Psoas muscle (tissue), 8 donors: ENCODE results near the gene CAMSAP2. TPM values are rescaled to one million over a fixed set of nuclear protein-coding genes. Genes with fewer than 3 reads are reported as not detected.

Experiments
- ATAC-seq, 4 donors: fragments of 200-7000 bp; cut with Tn5 transposase; one replicate each; pipeline ENCODE4 v1.9.1; 2020; ENCODE audit warnings: moderate library complexity in 3 of 4, mild to moderate bottlenecking in 2 of 4
- DNase-seq, 2 donors: peaks; one replicate each; pipeline ENCODE4 v3.0.0-alpha.2; 2020
- H3K27ac ChIP-seq: fragments of 200-600 bp; one replicate; pipeline ENCODE4 v1.8.0; 2022
- H3K27me3 ChIP-seq, 3 donors: fragments of 200-600 bp in 1 of 3; one replicate each; pipeline versions ENCODE4 v1.6.1 to v1.8.0; 2013 to 2022; ENCODE audit warnings: low read length in 2 of 3, mild to moderate bottlenecking in 2 of 3, moderate library complexity in 1 of 3; ENCODE audit not compliant: insufficient read depth in 3 of 3
- H3K36me3 ChIP-seq, 2 donors: fragments of 200-600 bp in 1 of 2; one replicate each; pipeline versions ENCODE4 v1.6.1 to v1.8.0; 2013 to 2022; ENCODE audit warnings: low read depth in 1 of 2, mild to moderate bottlenecking in 1 of 2, moderate library complexity in 1 of 2; ENCODE audit not compliant: insufficient read depth in 1 of 2
- H3K4me1 ChIP-seq: fragments of 200-600 bp; one replicate; pipeline ENCODE4 v1.8.0; 2022
- H3K4me3 ChIP-seq: fragments of 200-600 bp; one replicate; pipeline ENCODE4 v1.8.0; 2022; ENCODE audit warnings: mild to moderate bottlenecking
- H3K9me3 ChIP-seq: fragments of 200-600 bp; one replicate; pipeline ENCODE4 v1.8.0; 2022
- CTCF ChIP-seq: fragments of 200-600 bp; IDR thresholded peaks from one replicate; pipeline ENCODE4 v1.8.0; 2022; ENCODE audit warnings: antibody characterized with exemption
- WGBS, 3 donors: extraction: QIAGEN DNeasy Blood & Tissue Kit; methylation state at CpG; one replicate each; pipeline versions ENCODE4 v1.1.6 to v1.1.7; 2013; 5-methylcytosine and 5-hydroxymethylcytosine counted together
- intact Hi-C, 2 donors: fragments of 100-400 bp; cut with DNase I; formaldehyde crosslinking; loops; one replicate each; pipeline versions ENCODE4 v1.11.0 to v1.14.2; 2022
- polyA plus RNA-seq, 3 donors: library from polyadenylated mRNA; stranded (reverse); fragments of 200-250 nt; gene quantifications; one replicate each; pipeline ENCODE4 v1.2.3, GENCODE V29; 2013
- total RNA-seq, 4 donors: library from RNA; stranded (reverse); fragmentation: NEBNext Ultra II Directional in 2 of 4; extraction: Animal tissue kit (Norgen Biotek cat#: 25700) in 2 of 4; gene quantifications; one replicate each; pipeline versions ENCODE4 v1.2.1 to v1.2.4, GENCODE V29; 2021 to 2023
- donor health status: healthy with polysubstance abuse.
- donor health status: DM: no; HTN: no; CAD: no; lungs with moderate emphysema.
- donor health status: Bipolar disorder and iron deficiency.
- donor health status: healthy.
- donor health status: DM: yes; HTN: yes; CAD: no.
- donor health status: DM: no; HTN: no; CAD: no.
- donor health status: DM: no; HTN: no; CAD: no.
- donor health status: DM: yes; HTN: yes; CAD: no.

Gene CAMSAP2
- total and polyA plus RNA-seq, 7 donors = 4.8 to 70.8 (median 37.0) TPM

GRCh38 chr1:200753650-200754198, 15.0 kb downstream of the CAMSAP2 start:
- no peak for DNase-seq
- Histone ChIP-seq H3K4me3 (no peak overlapping the region), H3K4me1 (peaks cover 14% of the 10 kb centered on the region), H3K27ac (no peak overlapping the region), H3K27me3 (no peaks in the 10 kb centered on the region), H3K9me3 (no peaks in the 10 kb centered on the region), H3K36me3 (no peaks in the 10 kb centered on the region)
- no peak for ATAC-seq
- TF ChIP-seq CTCF = no peak
- WGBS, 3 donors = 81 to 88% (median 84%) methylated on average over 5 of the region's 5 CpGs
- intact Hi-C loops = no loop called here

GRCh38 chr1:200755456-200755855, 16.8 kb downstream of the CAMSAP2 start:
- Histone ChIP-seq H3K9me3 (no peaks in the 10 kb centered on the region), H3K36me3 (no peaks in the 10 kb centered on the region), H3K4me1 (peaks cover 14% of the 10 kb centered on the region), H3K27ac (no peak overlapping the region), H3K27me3 (no peaks in the 10 kb centered on the region), H3K4me3 (no peak overlapping the region)
- DNase-seq (no peak), ATAC-seq (no peak)
- WGBS, 3 donors = 97 to 98% (median 97%) methylated on average over 3 of the region's 3 CpGs
- intact Hi-C loops = no loop called here
- TF ChIP-seq CTCF = no peak

- ATAC-seq = no peak
- TF ChIP-seq CTCF = no peak
Measured at GRCh38 chr1:200762089-200762488, 23.4 kb downstream of the CAMSAP2 start.

GRCh38 chr1:200767321-200767720, 28.6 kb downstream of the CAMSAP2 start:
- intact Hi-C loops = no loop called here
- H3K9me3 ChIP-seq = no peaks in the 10 kb centered on the region
- peaks cover 0 to 32% of the 10 kb centered on the region in 2 donors for H3K36me3 ChIP-seq
- no peak overlapping the region for H3K4me3 ChIP-seq
- no peaks in the 10 kb centered on the region for H3K27me3 ChIP-seq
- ATAC-seq (no peak), DNase-seq (no peak)
- H3K4me1 ChIP-seq = no peaks in the 10 kb centered on the region
- TF ChIP-seq CTCF = no peak
- H3K27ac ChIP-seq = no peak overlapping the region

More at GRCh38 chr1:200762089-200762488, 23.4 kb downstream of the CAMSAP2 start:
- Histone ChIP-seq H3K4me3 (no peak overlapping the region), H3K9me3 (no peaks in the 10 kb centered on the region), H3K27ac (no peak overlapping the region), H3K36me3 (peaks cover 0 to 40% of the 10 kb centered on the region in 2 donors), H3K4me1 (peaks cover 12% of the 10 kb centered on the region), H3K27me3 (no peaks in the 10 kb centered on the region)
- intact Hi-C loops = no loop called here
- DNase-seq = no peak
